GM18873 (cell line): Measurements from ENCODE around the gene ETS1.

Source experiments
- ATAC-seq: cut with Tn5 transposase; IDR thresholded peaks from one replicate; pipeline ENCODE4 v1.9.1; 2021; ENCODE audit warnings: mild to moderate bottlenecking, moderate library complexity, moderate number of reproducible peaks; ENCODE audit not compliant: unreplicated experiment, low FRiP score

ETS1 gene

DNA sequence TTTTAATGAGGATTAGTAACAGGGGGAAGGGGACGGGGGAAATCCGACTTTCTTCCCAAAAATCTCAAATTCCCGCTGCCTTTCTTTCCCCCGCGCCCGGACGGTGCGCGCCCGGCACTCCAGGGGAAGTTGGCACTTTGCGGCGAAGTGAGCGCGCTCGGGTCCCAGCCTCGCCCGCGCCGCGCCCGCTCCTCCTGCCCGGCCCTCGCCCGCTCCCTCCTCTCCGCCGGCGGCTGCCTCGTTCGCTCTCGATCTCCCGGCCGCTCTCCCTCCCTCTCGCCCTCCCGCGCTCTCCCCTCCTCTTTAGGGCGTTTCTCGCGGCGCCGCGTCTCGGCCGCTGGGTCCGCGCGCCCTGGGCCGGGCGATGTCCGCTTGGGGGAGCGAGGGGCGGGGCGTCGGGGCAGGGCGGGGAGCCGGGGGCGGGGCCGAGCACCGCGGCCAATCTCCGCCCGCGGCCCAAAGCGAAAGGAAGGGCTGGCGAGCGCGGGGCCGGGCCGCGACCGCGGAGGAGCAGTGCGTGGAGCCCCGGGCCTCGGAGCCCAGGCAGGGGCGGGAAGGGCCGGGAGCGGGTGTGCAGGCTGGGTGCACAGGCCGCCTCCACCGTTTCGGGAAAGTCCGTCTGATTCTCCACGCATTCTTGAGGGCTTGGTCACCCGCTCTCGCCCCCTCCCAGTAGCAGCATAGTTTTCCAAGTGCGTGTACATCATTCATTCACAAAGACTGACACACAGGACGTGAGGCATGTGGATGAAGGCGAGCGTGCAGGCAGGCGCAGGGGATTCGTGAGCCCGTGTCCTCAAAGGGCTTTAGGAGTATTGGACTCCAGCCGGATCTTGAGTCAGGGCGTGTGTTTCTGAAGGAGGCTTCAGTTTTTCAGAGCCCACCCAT, 65.1 kb downstream of the ETS1 start:
- peak; percentile 61 for ATAC-seq

DNA sequence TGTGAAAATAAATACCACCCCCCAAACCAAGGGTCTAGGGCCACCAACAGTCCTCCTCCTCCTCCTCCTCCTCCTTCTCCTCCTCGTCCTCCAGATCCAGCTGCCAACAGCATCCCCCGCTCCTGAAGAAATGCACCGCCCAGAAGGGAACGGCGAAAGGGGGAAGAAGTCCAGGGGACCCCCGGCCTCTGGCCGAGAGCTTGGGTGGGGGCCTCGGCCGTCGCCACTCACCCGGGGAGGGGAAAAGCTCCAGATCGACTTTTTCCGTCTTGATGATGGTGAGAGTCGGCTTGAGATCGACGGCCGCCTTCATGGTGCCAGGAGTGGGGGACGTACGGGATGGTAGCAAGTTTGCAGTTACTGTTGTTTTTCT, 65.7 kb downstream of the ETS1 start:
- ATAC-seq: no peak

DNA sequence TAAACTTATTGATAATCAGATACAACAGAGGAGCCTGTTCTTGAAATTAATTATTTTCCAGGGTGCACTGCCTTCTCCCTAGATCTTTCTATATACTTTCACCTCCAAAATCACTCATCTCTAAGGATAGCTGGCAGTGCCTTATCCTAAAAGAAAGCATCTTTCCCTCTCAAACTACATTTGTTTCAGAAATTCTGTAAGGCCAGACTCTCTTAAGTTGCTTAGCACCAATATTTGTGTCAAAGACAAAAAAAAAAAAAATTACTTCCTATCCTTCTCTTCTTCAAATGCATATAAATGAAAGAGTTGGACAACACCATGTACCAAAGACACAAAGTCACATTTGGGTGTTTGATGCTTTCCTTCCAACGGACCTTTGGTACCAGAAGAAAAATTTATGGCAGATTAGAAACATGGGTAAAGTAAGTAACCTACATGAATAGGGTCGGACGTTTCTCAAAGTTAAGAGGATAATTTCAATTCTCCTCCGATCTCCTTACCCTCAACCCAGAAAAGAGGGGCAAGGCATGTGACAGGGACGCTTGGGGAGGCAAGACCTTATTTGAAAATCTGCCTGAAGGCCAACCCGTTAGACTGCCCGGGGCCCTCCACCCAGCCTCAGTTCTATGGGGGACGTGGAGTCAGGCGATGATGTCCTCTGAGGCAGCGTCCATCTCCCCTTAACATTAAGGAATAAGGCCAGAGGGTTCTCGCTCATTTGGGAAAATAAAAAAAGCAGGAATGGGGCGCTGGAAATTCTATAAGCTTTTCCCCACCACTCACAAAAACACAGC, 66.3 kb downstream of the ETS1 start:
- no peak for ATAC-seq

DNA sequence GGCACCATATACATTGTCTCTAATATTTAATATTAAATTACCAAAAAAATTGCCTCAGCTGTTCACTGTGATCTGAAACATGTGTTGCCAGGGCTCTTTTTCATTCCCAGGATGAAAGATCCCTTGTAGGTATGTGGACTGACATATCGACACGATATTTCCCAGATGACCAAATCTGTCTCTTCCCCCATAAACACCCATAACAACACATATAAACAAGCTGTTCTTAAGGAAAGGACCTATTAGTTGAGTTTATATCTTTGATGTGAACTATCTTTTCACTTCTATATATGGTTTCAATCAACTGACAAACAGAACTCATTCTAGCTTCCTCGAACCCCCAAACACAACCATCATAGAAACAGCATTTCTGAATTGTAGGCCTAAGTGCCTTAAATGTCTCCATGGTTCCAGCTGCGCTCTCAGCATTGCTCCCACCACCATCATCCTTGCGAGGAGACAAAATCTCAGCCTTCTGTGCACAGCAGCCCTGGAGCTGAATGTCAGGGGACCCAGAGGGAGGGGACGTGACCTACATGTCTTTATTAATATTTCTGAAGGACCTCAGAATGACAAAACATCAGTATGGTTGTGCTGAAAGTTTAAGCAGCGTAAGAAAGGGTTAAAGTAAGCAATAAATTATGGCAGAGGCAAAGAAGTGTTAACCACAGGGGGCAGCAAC, 67.0 kb downstream of the ETS1 start:
- no peak for ATAC-seq

DNA sequence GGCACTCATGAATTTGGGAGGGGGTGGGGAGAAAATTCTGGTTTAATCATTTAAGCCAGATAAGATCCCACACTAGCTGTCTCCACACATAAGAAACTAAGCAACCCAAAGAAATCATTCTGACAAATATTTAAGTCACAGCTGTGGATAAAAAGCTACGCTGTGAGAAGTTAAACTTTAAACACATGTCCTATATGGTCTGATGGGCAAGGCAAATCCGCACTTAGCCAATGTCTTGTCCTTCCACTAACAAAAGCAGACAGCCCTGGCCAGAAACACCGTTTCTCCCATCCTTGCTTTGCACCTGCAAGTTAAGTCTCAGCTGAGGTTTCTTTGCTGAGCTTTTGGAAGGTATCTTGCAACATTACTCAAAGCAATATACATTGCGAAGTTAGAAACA, 68.0 kb downstream of the ETS1 start:
- peak; percentile 37 for ATAC-seq

DNA sequence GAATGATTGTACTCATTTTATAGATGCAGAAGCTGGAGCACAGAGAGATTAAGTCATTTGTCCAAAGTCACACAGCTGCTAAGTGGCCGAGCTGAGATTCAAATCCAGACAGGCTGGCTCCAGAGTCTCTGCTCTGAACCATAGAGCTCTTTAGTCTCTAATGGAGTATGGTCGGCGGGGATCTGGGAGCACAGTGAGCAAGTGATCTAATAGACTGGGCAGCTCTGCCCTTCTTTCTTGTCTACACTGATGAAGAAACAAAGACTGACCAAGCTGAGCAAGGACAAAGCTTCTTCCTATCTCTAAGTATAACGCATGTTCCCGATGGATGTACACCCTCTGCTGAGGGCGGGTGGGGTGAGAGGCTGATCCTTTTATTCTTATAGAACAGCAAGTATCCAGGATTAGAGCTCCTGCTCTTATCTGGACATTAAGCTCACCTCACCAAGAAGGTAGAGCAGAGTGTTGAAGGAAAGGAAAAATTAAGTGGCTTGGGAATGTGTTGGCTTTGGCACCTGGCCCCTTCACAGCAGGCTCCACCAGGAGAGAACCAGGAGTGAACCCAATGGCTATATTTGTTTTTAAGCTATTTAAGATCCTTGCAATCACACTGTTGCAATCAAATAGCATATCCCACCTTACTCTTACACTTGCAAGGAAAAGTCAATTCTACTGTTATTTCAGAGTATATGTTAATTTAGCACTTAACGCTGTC, 68.7 kb downstream of the ETS1 start:
- no peak for ATAC-seq

DNA sequence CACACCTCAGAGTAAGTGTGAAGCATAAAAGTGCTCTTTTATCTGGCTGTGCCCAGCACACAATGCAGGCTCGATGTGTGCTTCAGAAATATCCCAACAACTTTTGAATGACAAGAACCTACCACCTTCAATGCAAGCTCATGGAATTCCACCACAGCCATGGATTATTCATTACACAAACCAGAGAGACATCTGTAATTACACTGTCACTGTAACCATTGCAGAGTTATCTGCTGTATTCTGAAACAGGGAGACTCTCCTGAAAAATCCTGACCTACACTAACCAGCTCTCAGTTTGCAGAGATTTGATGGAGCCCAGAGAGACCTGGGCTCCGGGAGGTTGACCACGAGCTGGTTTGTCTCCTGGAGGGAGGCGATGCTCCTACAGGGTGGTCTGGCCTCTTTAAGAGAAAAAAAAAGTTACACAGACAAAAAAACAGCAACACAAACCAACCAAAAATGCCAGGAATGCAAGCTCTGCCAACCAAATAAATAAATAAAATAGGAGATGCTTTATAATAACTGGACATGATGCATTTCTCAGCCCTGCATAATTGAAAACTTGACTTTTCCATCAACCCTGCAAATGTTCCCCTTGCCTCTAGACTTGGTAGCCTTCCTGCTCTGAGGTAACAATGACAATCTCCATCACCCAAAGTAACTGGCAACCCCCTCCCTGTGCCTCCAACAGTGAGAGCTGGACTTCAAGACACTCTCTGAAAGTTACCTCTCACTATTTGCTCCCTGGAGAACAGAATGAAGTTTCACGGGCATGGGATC, 69.7 kb downstream of the ETS1 start:
- ATAC-seq: no peak

DNA sequence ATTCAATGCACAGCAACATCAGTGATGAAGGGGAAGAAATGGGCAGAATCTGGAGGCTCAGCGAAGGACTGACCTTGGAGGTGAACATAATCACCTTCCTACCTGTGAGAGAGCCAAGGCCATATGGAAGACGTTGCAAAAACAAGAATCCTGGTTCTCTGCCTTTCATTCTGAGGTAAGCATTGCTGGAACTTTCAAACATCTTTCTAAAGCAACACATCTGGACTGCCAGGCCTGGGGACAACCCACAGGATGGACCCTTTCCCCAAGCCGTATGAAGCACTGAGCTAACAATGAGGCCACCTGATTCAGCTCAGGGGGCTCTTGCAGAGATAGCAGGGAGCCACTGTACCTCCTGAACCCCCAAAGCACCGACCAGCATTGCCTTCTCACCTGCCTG, 70.5 kb downstream of the ETS1 start:
- no peak for ATAC-seq

DNA sequence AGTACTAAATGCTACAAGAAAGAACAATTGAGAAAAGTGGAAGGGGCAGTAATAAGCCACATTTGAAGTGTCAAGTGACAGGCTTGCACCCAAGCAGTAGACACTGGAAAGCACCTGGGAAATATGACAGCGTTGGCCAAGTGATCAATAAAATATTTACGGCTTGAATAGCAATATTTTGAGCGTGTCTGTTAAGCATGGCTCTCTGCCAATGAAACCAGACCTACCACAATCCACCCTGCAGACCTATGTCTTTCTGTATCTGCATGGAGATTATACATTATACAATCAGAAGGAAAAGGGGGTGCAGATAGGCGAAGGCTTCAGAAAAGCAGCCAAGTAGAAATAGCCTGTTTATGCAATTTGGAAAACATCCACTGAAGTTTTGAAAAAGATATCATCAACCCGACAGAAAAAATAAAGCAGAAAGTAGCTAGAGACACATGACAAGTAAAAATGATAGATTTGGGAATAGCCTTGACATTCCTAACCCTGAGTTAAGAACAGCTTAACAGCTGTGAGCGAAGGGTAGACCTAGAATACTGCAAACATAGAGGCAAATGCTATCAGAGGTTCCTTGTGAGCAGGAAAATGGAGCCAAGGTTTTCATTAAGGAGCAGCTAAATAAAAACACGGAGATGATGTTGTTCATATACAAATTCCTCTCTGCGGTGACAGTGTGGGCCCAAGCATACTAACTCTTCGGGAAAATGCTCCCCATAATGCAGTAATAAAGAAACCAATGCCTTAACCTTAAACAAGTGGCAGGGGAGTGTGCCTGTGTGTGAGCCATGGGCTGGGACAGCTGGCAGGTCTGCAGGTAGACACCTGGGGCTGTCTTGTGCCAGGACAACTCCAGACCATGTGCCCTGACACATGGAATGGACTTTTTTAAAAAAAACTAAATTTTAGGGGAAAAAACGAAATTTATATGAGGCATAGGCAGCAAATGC, 71.3 kb downstream of the ETS1 start:
- no peak for ATAC-seq

DNA sequence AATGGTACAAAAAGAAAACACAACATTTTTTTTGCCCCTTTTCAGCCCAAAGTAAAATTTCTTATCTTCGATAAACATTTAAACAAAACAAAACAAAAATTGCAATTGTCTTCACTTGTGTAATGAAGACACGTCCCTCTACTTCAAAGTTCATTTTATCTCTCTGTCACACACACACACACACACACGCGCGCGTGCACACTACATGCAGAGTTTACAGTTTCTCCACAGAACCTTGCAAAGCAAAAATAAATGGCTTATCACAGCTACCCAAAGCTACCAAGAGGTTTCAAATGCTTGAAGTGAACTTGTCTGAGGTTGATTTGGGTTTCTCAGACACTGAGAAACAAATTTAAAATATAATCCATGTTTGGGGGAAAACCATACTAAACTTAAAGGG, 72.3 kb downstream of the ETS1 start:
- no peak for ATAC-seq

DNA sequence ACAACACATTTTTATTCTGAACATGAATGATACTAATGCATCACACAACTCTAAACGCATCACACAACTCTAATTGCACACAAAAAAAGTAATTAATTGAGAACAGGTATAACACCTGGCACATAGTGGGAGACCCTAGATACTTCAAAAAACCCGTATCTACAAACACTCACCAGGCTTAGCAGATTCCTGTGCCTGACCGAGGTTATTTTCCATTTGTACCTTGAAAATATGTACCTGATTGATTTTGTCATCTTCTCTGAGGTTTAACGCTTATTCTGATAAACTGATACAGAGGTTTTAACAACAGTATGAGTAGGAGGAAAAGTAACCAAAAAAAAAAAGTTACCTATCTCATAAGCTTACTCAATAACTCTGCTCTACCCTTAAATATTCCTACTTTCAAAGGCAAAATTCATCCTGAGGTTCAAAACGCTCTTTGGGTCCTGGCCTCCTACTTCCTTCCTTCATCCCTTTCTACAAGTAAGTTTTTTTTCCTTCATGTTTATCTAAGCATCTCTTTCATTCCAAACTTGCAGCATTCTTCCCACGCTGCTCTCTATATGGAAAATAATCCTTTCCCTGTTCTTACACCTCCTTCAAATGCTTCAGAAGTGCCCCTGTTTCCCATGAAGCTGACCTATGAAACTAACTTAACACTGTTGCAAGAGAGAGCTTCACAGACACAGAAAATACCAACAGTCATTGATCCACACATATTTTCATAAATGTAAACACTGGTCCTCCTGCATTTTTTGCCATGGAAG, 73.3 kb downstream of the ETS1 start:
- ATAC-seq: no peak

DNA sequence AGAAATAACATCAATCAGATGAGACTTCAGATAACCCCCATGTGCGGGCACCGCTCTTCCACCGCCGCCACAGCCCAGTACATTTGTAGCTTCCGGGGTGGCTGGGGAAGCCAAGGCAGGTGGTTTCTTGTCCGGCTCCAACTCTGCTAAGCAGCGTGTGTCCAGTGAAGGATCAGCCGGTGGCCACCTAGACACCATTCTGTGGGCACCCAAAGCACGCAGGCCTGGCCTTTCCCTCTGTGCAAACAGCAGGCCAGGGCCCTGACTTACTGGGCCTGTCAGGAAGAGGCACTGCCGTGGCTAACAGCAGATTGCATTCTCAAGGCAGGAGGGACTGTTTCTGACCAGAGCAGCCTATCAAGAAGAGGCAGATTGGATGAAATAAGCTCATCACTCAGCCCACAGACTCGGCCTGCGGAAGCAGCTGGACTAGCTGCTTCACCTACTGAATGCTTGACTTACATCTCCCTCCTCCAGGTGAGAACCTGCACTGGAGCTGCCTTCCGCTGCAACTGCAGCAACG, 74.8 kb downstream of the ETS1 start:
- ATAC-seq: no peak

DNA sequence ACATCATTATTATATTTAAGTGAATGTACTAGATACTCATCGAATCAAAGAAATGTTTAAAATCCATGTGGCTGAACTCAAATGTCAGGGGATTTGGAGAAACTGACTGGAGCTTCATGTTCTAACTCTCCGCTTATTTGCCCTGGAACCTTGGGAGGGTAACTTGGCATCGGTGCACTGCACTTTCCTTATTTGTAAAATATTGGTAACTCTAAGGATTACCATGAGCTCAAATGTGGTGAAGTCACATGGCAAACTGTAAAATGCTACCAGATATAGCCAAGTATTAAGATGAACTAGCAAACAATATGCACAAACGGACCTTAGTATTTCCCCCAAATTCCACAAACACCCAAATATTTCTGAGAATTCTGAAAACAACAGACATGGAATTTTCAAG, 75.6 kb downstream of the ETS1 start:
- ATAC-seq: no peak

DNA sequence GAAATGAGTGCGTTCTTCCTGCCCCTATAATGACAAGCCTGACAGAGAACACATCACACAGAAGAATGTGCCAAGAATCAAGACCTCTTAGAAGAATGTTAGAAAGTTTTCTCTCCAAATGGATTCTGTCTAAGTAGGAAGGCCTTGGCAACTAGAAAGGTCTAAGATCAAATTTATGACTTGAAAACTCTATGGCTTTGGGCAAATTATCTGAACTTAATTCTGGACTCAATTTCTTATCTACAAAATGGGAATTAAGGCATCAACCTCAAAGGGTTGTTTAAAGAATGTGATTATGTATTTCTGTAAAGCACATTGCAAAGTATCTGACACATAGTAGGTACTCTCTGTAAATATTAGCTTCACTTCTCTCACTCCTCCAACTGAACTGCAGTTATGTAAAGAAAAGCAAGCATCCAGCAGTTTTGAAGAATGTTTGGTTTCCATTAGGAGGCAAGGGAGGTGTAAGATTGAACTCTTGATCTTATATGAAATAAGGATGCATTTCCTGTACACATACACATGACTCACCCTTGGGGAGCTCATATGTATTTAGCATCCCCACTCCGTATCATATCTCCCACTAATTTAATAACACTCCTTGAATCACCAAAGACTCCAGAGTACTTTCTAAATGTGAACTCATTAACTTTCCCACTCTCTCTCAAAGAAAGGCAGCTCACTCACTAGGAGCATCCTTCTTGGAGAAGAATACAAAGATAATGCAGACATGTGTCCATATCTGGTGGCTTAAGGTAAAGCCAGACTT, 77.6 kb downstream of the ETS1 start:
- ATAC-seq: no peak

DNA sequence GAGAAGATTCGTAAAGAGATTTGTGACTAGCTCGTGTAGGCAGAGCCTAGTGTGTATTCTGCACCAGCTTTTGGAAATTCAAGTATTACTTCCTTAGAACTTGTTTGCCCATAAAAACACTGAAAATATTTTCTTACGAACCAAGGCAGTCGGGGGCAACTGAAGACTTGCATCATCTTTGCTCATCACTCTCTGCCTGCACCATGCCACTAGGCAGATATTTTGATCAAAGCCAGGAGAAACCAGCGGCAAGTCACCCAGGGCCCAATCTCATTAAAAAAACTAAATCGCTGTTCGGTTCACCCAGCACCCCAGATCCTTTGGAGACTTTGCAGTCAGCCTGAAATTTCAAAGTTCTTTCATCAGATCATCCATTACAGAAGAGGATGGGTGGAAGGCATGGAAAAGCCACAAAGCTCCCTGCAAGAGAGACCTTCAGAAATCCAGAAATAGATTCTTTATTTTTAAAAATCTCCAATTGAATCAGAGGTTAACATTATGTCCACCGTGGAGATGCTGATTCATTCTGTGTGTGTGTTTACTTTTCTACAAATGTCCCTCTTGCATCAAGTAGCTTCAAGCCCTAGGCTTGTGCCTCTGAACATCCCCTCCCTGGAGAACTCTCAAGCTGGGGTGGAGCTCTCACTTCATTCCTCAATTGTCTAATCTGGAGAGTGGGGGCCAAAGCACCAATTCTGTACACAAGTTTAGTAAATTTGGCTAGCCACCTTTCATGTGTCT, 78.4 kb downstream of the ETS1 start:
- no peak for ATAC-seq

DNA sequence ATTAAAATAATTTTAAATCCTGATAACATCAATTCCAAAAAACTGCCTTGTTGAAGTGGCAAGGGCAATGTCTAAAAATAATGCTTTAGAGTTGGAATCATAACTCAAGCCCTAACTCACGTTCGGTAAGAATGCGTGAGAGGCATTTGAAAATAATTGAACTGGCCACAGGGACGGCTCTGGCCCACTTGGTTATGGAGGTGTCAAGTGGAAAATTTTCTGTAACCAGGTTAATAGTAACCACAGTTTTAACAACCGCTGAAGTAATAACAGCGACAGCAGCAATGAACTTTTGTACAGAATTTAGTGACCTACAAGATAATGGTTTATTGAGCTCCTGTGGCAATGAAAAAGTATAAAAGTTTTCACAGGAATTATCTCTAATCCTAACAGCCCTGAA, 79.4 kb downstream of the ETS1 start:
- no peak for ATAC-seq
